Stomach (tissue), 4 donors: ENCODE measurements around the gene GPD2.

Experiments used
- POLR2A ChIP-seq, 4 donors: fragments of 450-650 bp; IDR thresholded peaks; one replicate each; pipeline ENCODE4 v1.6.1; 2016; ENCODE audit warnings: antibody characterized with exemption in 4 of 4, control low read depth in 2 of 4, mild to moderate bottlenecking in 1 of 4, moderate library complexity in 1 of 4
- TF ChIP-seq, protein P1 (sequence below), 7 experiments: fragments of 450-650 bp in 4 of 7; fragments of 200-600 bp in 3 of 7; sonication (generic) in 3 of 7; IDR thresholded peaks; one replicate each; pipeline ENCODE4 v1.5.1; 2016 to 2019; ENCODE audit warnings: antibody characterized with exemption in 7 of 7, control low read depth in 2 of 7, mild to moderate bottlenecking in 1 of 7

DNA sequence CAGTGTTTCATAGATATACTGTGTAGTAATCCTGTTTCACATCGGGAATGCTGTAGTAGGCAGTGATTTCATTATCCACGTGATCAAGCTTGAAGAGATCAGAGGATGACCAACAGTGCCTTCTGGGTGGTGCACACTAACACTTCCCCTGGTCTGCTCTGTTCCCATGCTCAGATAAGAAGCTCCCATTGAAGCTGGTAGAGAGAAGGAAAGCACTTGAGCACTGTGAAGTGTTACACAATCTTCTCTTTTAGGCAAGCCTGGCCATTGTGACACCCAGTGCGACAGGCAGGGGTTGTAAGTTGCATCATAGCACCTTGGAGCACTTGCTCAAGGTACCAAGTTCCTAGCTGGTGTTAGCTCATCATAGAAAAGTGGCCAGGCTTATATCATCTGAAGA, 30.6 kb upstream of the GPD2 start:
- TF ChIP-seq, protein P1, sequence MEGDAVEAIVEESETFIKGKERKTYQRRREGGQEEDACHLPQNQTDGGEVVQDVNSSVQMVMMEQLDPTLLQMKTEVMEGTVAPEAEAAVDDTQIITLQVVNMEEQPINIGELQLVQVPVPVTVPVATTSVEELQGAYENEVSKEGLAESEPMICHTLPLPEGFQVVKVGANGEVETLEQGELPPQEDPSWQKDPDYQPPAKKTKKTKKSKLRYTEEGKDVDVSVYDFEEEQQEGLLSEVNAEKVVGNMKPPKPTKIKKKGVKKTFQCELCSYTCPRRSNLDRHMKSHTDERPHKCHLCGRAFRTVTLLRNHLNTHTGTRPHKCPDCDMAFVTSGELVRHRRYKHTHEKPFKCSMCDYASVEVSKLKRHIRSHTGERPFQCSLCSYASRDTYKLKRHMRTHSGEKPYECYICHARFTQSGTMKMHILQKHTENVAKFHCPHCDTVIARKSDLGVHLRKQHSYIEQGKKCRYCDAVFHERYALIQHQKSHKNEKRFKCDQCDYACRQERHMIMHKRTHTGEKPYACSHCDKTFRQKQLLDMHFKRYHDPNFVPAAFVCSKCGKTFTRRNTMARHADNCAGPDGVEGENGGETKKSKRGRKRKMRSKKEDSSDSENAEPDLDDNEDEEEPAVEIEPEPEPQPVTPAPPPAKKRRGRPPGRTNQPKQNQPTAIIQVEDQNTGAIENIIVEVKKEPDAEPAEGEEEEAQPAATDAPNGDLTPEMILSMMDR (IDR thresholded peaks at IDR 0.05): no peak
- no peak for TF ChIP-seq POLR2A (IDR thresholded peaks at IDR 0.05)
